WTC11 (cell line): ENCODE results near the gene IFNL2. TPM values are rescaled to one million over a fixed set of nuclear protein-coding genes. Genes with fewer than 3 reads are reported as not detected.
A peak's percentile ranks its signal among the peaks of the same experiment; 100 is the strongest.

ENCODE experiments used
- ATAC-seq: fragments of 200-7000 bp; cut with Tn5 transposase; 2 replicates; pipeline ENCODE4 v1.10.0; 2021; ENCODE audit warnings: mild to moderate bottlenecking, moderate library complexity
- CTCF ChIA-PET: fragments of 300-600 bp; sonication (Branson Sonifier 250); formaldehyde crosslinking; loops from one replicate; lab custom pipeline; 2021; ENCODE audit warnings: antibody characterized with exemption; lab: Charles Lee
- POLR2A ChIA-PET: fragments of 350-600 bp; sonication (Branson Sonifier 250); formaldehyde crosslinking; loops from one replicate; lab custom pipeline; 2021; ENCODE audit warnings: antibody characterized with exemption; lab: Charles Lee
- DNase-seq: peaks from one replicate; pipeline ENCODE4 v3.0.0; 2021; ENCODE audit warnings: low spot score
- H3K27ac Mint-ChIP-seq: 2 replicates; pipeline ENCODE4 v1.8.0; 2021; ENCODE audit warnings: mixed read lengths
- H3K27me3 Mint-ChIP-seq: 2 replicates; pipeline ENCODE4 v1.8.0; 2021; ENCODE audit warnings: low read depth, mild to moderate bottlenecking, moderate library complexity, mixed read lengths
- H3K36me3 Mint-ChIP-seq: 2 replicates; pipeline ENCODE4 v1.8.0; 2021; ENCODE audit warnings: mixed read lengths
- H3K4me1 Mint-ChIP-seq: 2 replicates; pipeline ENCODE4 v1.8.0; 2022; ENCODE audit warnings: mixed read lengths
- H3K4me3 Mint-ChIP-seq: 2 replicates; pipeline ENCODE4 v1.8.0; 2021; ENCODE audit warnings: mild to moderate bottlenecking, moderate library complexity, mixed read lengths
- H3K9me3 Mint-ChIP-seq: 2 replicates; pipeline ENCODE4 v1.8.0; 2021; ENCODE audit warnings: mixed read lengths
- CREB1 ChIP-seq: sonication (generic); formaldehyde crosslinking; IDR thresholded peaks from 2 replicates; pipeline ENCODE4 v1.8.0; 2023; ENCODE audit warnings: mild to moderate bottlenecking, missing genetic modification reagents
- FOXJ3 ChIP-seq: sonication (generic); formaldehyde crosslinking; IDR thresholded peaks from 2 replicates; pipeline ENCODE4 v1.9.0; 2021; ENCODE audit warnings: missing genetic modification reagents, mild to moderate bottlenecking, borderline replicate concordance
- FOXK1 ChIP-seq: sonication (generic); formaldehyde crosslinking; IDR thresholded peaks from 2 replicates; pipeline ENCODE4 v1.8.0; 2022; ENCODE audit warnings: mild to moderate bottlenecking, moderate library complexity, missing genetic modification reagents
- IRF2 ChIP-seq: sonication (generic); formaldehyde crosslinking; IDR thresholded peaks from 2 replicates; pipeline ENCODE4 v1.8.0; 2022; ENCODE audit warnings: low read depth, missing genetic modification reagents, borderline replicate concordance
- JUN ChIP-seq: sonication (generic); formaldehyde crosslinking; IDR thresholded peaks from 2 replicates; pipeline ENCODE4 v1.8.0; 2023; ENCODE audit warnings: mild to moderate bottlenecking, missing genetic modification reagents
- NFYB ChIP-seq: sonication (generic); formaldehyde crosslinking; conservative IDR thresholded peaks from 2 replicates; pipeline ENCODE4 v1.8.0; 2022; ENCODE audit warnings: low read depth, missing genetic modification reagents
- PRDM15 ChIP-seq: sonication (generic); formaldehyde crosslinking; IDR thresholded peaks from 2 replicates; pipeline ENCODE4 v1.8.0; 2022; ENCODE audit warnings: missing genetic modification reagents
- RELA ChIP-seq: sonication (generic); formaldehyde crosslinking; IDR thresholded peaks from 2 replicates; pipeline ENCODE4 v1.8.1; 2022; ENCODE audit warnings: missing genetic modification reagents, mild to moderate bottlenecking, borderline replicate concordance
- SMAD3 ChIP-seq: sonication (generic); formaldehyde crosslinking; IDR thresholded peaks from 2 replicates; pipeline ENCODE4 v1.8.0; 2022; ENCODE audit warnings: missing genetic modification reagents, mild to moderate bottlenecking, borderline replicate concordance
- SMAD4 ChIP-seq: sonication (generic); formaldehyde crosslinking; IDR thresholded peaks from 2 replicates; pipeline ENCODE4 v1.8.0; 2022; ENCODE audit warnings: mild to moderate bottlenecking, missing genetic modification reagents
- TP53 ChIP-seq: sonication (generic); formaldehyde crosslinking; IDR thresholded peaks from 2 replicates; pipeline ENCODE4 v1.8.1; 2023; ENCODE audit warnings: mild to moderate bottlenecking, missing genetic modification reagents
- ZNF232 ChIP-seq: sonication (generic); formaldehyde crosslinking; IDR thresholded peaks from 2 replicates; pipeline ENCODE4 v1.8.0; 2022; ENCODE audit warnings: mild to moderate bottlenecking, missing genetic modification reagents
- total RNA-seq: library from RNA; stranded (reverse); gene quantifications from 3 replicates; pipeline ENCODE4 v1.2.3, GENCODE V29; 2021
- TF ChIP-seq, protein P1 (sequence below): sonication (generic); formaldehyde crosslinking; IDR thresholded peaks from 2 replicates; pipeline ENCODE4 v1.8.1; 2023; ENCODE audit warnings: mild to moderate bottlenecking, moderate library complexity, missing genetic modification reagents
- TF ChIP-seq, protein P2 (sequence below): sonication (generic); formaldehyde crosslinking; IDR thresholded peaks from 2 replicates; pipeline ENCODE4 v1.8.0; 2023; ENCODE audit warnings: mild to moderate bottlenecking, missing genetic modification reagents
- TF ChIP-seq, protein P3 (sequence below): sonication (generic); formaldehyde crosslinking; IDR thresholded peaks from 2 replicates; pipeline ENCODE4 v1.8.0; 2022; ENCODE audit warnings: mild to moderate bottlenecking, missing genetic modification reagents
- TF ChIP-seq, protein P4 (sequence below): sonication (generic); formaldehyde crosslinking; IDR thresholded peaks from 2 replicates; pipeline ENCODE4 v1.8.0; 2022; ENCODE audit warnings: mild to moderate bottlenecking, missing genetic modification reagents
- TF ChIP-seq, protein P5 (sequence below): sonication (generic); formaldehyde crosslinking; IDR thresholded peaks from 2 replicates; pipeline ENCODE4 v1.8.0; 2022; ENCODE audit warnings: mild to moderate bottlenecking, missing genetic modification reagents
- TF ChIP-seq, protein P6 (sequence below): sonication (generic); formaldehyde crosslinking; IDR thresholded peaks from 2 replicates; pipeline ENCODE4 v1.8.1; 2023; ENCODE audit warnings: mild to moderate bottlenecking, missing genetic modification reagents

Gene IFNL2
- total RNA-seq, 1 experiment from 2014 or later = not detected

DNA sequence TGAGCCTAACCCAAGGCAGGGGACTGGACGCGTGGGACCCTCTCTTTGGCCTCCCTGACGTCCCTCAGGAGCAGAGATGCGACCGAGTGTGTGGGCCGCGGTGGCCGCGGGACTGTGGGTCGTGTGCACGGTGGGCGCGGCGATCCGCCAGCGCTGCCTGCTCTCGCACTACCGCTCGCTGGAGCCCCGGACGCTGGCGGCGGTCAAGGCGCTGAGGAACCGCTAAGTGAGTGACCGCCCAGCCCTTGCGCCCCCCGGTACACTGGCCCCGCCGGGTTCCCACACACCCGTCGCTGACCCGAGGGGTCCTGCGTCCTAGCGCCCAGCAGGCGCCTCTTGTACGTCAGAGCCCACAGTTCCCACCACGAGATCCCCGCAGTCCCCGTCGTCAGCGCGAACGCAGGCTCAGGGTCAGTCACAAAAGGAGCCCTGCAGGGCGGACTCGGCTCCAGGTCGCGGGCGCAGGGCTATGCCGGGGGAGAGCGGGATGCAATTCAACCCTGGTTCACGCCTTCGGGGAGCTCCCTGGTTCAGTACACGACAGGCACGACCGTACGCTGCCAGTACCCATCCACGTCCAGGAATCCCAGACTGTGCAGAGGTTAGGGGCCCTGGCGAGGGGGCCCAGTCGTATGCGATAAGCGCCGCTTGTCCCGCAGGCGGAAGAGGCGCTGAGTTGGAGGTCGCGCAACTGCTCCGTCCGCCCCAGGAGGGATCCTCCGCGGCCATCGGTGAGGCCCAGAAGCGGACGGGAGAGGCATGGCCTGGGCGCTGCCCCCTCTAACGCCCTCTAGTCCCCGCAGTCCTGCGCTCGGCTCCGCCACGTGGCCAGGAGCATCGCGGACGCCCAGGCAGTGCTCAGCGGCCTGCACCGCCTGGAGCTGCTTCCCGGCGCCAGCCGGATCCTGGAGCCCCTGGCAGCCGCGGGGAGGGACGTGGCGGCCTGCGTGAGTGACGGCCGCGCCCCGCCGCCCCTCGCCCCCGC, 3.6 kb upstream of the IFNL2 start (continued):
- TF ChIP-seq, protein P1, sequence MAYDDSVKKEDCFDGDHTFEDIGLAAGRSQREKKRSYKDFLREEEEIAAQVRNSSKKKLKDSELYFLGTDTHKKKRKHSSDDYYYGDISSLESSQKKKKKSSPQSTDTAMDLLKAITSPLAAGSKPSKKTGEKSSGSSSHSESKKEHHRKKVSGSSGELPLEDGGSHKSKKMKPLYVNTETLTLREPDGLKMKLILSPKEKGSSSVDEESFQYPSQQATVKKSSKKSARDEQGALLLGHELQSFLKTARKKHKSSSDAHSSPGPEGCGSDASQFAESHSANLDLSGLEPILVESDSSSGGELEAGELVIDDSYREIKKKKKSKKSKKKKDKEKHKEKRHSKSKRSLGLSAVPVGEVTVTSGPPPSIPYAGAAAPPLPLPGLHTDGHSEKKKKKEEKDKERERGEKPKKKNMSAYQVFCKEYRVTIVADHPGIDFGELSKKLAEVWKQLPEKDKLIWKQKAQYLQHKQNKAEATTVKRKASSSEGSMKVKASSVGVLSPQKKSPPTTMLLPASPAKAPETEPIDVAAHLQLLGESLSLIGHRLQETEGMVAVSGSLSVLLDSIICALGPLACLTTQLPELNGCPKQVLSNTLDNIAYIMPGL (CRISPR knock-in tag) = peak; percentile 8; the same call in 1 of the 2 replicates
- TF ChIP-seq SMAD3 (CRISPR knock-in tag) (peak; percentile 66; the same call in 1 of the 2 replicates), NFYB (CRISPR knock-in tag) (0 out of 2 replicates have a peak, but pooled peaks have one; percentile 32), TP53 (CRISPR knock-in tag) (peak; percentile 90; the same call in 1 of the 2 replicates)

GRCh38 chr19:39265321-39265916, 2.8 kb upstream of the IFNL2 start:
- peak; percentile 40 for ATAC-seq
- POLR2A ChIA-PET = interaction anchor here (0.6 kb wide), 1 partner anchor 72 kb away, joined by 3 read pairs; no protein-coding TSS in a partner anchor
- Mint-ChIP-seq H3K27me3 (peaks cover 86% of the 10 kb centered on the region), H3K4me3 (peak overlapping the region; percentile 43), H3K4me1 (peaks cover 12% of the 10 kb centered on the region; the same call in 1 of the 2 replicates), H3K27ac (no peak overlapping the region), H3K36me3 (no peaks in the 10 kb centered on the region; the same call in 1 of the 2 replicates), H3K9me3 (no peaks in the 10 kb centered on the region)
- CTCF ChIA-PET = interaction anchor here (0.6 to 1.5 kb wide), 6 partner anchors 12 to 63 kb away, joined by 3 to 4 read pairs (median 4); partner anchors contain the start of gene IFNL4
- DNase-seq = peak; percentile 70
- 0 out of 2 replicates have a peak, but pooled peaks have one; percentile 5 for TF ChIP-seq PRDM15 (CRISPR knock-in tag)
- peak; percentile 27; the same call in 1 of the 2 replicates for TF ChIP-seq CREB1
- TF ChIP-seq NFYB (CRISPR knock-in tag) = peak; percentile 53
- peak; percentile 28; the same call in 1 of the 2 replicates for TF ChIP-seq FOXK1
- TF ChIP-seq JUN (CRISPR knock-in tag) = no peak
- TF ChIP-seq, protein P2, sequence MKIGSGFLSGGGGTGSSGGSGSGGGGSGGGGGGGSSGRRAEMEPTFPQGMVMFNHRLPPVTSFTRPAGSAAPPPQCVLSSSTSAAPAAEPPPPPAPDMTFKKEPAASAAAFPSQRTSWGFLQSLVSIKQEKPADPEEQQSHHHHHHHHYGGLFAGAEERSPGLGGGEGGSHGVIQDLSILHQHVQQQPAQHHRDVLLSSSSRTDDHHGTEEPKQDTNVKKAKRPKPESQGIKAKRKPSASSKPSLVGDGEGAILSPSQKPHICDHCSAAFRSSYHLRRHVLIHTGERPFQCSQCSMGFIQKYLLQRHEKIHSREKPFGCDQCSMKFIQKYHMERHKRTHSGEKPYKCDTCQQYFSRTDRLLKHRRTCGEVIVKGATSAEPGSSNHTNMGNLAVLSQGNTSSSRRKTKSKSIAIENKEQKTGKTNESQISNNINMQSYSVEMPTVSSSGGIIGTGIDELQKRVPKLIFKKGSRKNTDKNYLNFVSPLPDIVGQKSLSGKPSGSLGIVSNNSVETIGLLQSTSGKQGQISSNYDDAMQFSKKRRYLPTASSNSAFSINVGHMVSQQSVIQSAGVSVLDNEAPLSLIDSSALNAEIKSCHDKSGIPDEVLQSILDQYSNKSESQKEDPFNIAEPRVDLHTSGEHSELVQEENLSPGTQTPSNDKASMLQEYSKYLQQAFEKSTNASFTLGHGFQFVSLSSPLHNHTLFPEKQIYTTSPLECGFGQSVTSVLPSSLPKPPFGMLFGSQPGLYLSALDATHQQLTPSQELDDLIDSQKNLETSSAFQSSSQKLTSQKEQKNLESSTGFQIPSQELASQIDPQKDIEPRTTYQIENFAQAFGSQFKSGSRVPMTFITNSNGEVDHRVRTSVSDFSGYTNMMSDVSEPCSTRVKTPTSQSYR (CRISPR knock-in tag) = peak; percentile 62; the same call in 1 of the 2 replicates
- TF ChIP-seq IRF2 (CRISPR knock-in tag) = no peak
- TF ChIP-seq RELA (CRISPR knock-in tag) = peak; percentile 59; the same call in 1 of the 2 replicates
- TF ChIP-seq, protein P3, sequence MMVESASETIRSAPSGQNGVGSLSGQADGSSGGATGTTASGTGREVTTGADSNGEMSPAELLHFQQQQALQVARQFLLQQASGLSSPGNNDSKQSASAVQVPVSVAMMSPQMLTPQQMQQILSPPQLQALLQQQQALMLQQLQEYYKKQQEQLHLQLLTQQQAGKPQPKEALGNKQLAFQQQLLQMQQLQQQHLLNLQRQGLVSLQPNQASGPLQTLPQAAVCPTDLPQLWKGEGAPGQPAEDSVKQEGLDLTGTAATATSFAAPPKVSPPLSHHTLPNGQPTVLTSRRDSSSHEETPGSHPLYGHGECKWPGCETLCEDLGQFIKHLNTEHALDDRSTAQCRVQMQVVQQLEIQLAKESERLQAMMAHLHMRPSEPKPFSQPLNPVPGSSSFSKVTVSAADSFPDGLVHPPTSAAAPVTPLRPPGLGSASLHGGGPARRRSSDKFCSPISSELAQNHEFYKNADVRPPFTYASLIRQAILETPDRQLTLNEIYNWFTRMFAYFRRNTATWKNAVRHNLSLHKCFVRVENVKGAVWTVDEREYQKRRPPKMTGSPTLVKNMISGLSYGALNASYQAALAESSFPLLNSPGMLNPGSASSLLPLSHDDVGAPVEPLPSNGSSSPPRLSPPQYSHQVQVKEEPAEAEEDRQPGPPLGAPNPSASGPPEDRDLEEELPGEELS (CRISPR knock-in tag) = peak; percentile 75; the same call in 1 of the 2 replicates
- TF ChIP-seq, protein P4, sequence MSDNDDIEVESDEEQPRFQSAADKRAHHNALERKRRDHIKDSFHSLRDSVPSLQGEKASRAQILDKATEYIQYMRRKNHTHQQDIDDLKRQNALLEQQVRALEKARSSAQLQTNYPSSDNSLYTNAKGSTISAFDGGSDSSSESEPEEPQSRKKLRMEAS (CRISPR knock-in tag) = peak; percentile 67; the same call in 1 of the 2 replicates
- TF ChIP-seq, protein P5, sequence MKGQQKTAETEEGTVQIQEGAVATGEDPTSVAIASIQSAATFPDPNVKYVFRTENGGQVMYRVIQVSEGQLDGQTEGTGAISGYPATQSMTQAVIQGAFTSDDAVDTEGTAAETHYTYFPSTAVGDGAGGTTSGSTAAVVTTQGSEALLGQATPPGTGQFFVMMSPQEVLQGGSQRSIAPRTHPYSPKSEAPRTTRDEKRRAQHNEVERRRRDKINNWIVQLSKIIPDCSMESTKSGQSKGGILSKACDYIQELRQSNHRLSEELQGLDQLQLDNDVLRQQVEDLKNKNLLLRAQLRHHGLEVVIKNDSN (CRISPR knock-in tag) = peak; percentile 64; the same call in 1 of the 2 replicates
- TF ChIP-seq ZNF232 (CRISPR knock-in tag) = peak; percentile 79
- TF ChIP-seq, protein P6, sequence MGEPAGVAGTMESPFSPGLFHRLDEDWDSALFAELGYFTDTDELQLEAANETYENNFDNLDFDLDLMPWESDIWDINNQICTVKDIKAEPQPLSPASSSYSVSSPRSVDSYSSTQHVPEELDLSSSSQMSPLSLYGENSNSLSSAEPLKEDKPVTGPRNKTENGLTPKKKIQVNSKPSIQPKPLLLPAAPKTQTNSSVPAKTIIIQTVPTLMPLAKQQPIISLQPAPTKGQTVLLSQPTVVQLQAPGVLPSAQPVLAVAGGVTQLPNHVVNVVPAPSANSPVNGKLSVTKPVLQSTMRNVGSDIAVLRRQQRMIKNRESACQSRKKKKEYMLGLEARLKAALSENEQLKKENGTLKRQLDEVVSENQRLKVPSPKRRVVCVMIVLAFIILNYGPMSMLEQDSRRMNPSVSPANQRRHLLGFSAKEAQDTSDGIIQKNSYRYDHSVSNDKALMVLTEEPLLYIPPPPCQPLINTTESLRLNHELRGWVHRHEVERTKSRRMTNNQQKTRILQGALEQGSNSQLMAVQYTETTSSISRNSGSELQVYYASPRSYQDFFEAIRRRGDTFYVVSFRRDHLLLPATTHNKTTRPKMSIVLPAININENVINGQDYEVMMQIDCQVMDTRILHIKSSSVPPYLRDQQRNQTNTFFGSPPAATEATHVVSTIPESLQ (CRISPR knock-in tag) = no peak
- no peak for TF ChIP-seq FOXJ3 (CRISPR knock-in tag)
- TF ChIP-seq SMAD4 = 0 out of 2 replicates have a peak, but pooled peaks have one; percentile 18
- TF ChIP-seq SMAD3 (CRISPR knock-in tag) = no peak
